GM23248 (cell line): ENCODE results near the gene NUFIP1. TPM values are rescaled to one million over a fixed set of nuclear protein-coding genes. Genes with fewer than 3 reads are reported as not detected.

Experiments
- DNase-seq: peaks from one replicate; pipeline ENCODE4 v3.0.0-alpha.2; 2015
- H2AFZ ChIP-seq: fragments of 200-600 bp; sonication (generic); 2 replicates; pipeline ENCODE4 v1.6.1; 2016; ENCODE audit warnings: antibody characterized with exemption
- H3F3A ChIP-seq: fragments of 200-600 bp; sonication (generic); 2 replicates; pipeline ENCODE4 v1.6.1; 2016; ENCODE audit warnings: mild to moderate bottlenecking, antibody characterized with exemption, mixed run types; ENCODE audit not compliant: insufficient read depth
- H3K27ac ChIP-seq: fragments of 200-600 bp; sonication (generic); 2 replicates; pipeline ENCODE4 v1.5.1; 2016; ENCODE audit warnings: mild to moderate bottlenecking
- H3K27me3 ChIP-seq: fragments of 200-600 bp; sonication (generic); replicated peaks from 2 replicates; pipeline ENCODE4 v1.6.1; 2016; ENCODE audit warnings: mild to moderate bottlenecking; ENCODE audit not compliant: insufficient read depth
- H3K36me3 ChIP-seq: fragments of 200-600 bp; sonication (generic); 2 replicates; pipeline ENCODE4 v1.6.1; 2016; ENCODE audit warnings: low read depth, mild to moderate bottlenecking
- H3K4me1 ChIP-seq: fragments of 200-600 bp; sonication (generic); 2 replicates; pipeline ENCODE4 v1.6.1; 2016; ENCODE audit warnings: mild to moderate bottlenecking; ENCODE audit not compliant: insufficient read depth
- H3K4me2 ChIP-seq: fragments of 200-600 bp; sonication (generic); one replicate; pipeline ENCODE4 v1.6.1; 2016; ENCODE audit warnings: mild to moderate bottlenecking; ENCODE audit not compliant: unreplicated experiment
- H3K4me3 ChIP-seq: fragments of 200-600 bp; sonication (generic); 2 replicates; pipeline ENCODE4 v1.5.1; 2016; ENCODE audit warnings: mild to moderate bottlenecking
- H3K79me2 ChIP-seq: fragments of 200-600 bp; sonication (generic); 2 replicates; pipeline ENCODE4 v1.6.1; 2016; ENCODE audit warnings: mild to moderate bottlenecking; ENCODE audit not compliant: insufficient read depth
- H3K9ac ChIP-seq: fragments of 200-600 bp; sonication (generic); 2 replicates; pipeline ENCODE4 v1.6.1; 2016; ENCODE audit warnings: mild to moderate bottlenecking
- H3K9me2 ChIP-seq: fragments of 200-600 bp; sonication (generic); 2 replicates; pipeline ENCODE4 v1.6.1; 2016; ENCODE audit warnings: mixed run types, mild to moderate bottlenecking, moderate library complexity; ENCODE audit not compliant: insufficient read depth
- H3K9me3 ChIP-seq: fragments of 200-600 bp; sonication (generic); one replicate; pipeline ENCODE4 v1.6.1; 2017; ENCODE audit warnings: low read depth
- H4K20me1 ChIP-seq: fragments of 200-600 bp; sonication (generic); 2 replicates; pipeline ENCODE4 v1.6.0; 2016; ENCODE audit not compliant: insufficient read depth
- EZH2 ChIP-seq: fragments of 200-600 bp; sonication (generic); IDR thresholded peaks from 2 replicates; pipeline ENCODE4 v1.6.1; 2018; ENCODE audit warnings: antibody characterized with exemption, mild to moderate bottlenecking; ENCODE audit not compliant: insufficient read depth, poor library complexity, severe bottlenecking
- EZH2phosphoT487 ChIP-seq: fragments of 200-600 bp; sonication (generic); IDR thresholded peaks from 2 replicates; pipeline ENCODE4 v1.6.1; 2018; ENCODE audit warnings: antibody characterized with exemption, moderate library complexity, mild to moderate bottlenecking, low read depth; ENCODE audit not compliant: insufficient read depth
- WGBS, 2 experiments: methylation state at CpG; one replicate each; pipeline ENCODE4 v1.1.6; 2015 to 2017; ENCODE audit warnings: low lambda C conversion rate in 2 of 2, low coverage in 1 of 2; ENCODE audit errors: missing lambda C conversion rate in 2 of 2; 5-methylcytosine and 5-hydroxymethylcytosine counted together
- in situ Hi-C: fragments of 300-500 bp; cut with MboI; formaldehyde crosslinking; loops from 2 replicates; pipeline ENCODE4 v1.15.0; 2020
- polyA plus RNA-seq: library from polyadenylated mRNA; unstranded; fragments of >200 nt; fragmentation: Nextera tagmentation; extraction: Ambion mirVana; gene quantifications from 2 replicates; pipeline ENCODE4 v1.2.1, GENCODE V29; 2016
- total RNA-seq: library from RNA; depleted of rRNA; stranded (reverse); fragments of >200 nt; shearing (Covaris generic); gene quantifications from 2 replicates; pipeline ENCODE4 v1.2.3, GENCODE V29; 2014

Gene NUFIP1
- total and polyA plus RNA-seq, 2 experiments from 2014 or later, result 1.3 to 5.5 TPM

DNA sequence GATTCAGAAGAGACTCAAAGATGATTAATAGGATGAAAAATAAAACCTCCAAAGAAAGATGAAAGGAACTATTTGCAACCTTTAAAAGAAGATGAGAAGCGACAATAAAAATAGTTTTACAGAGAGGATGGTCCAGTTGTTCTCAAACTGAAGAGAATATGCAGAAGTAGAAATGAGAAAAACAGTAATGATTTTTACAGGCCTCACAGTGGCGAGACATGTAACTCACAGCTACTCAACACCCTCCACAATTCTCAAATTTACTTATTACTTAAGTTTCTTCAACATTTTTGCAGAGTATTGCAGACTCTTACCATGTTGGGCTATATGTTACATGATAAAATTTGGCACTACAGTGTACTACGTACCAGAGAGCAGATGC lies 20.8 kb downstream of the NUFIP1 start:
- H3K9me2 ChIP-seq, result no peaks in the 10 kb centered on the region
- H3K9me3 ChIP-seq, result no peaks in the 10 kb centered on the region
- H3K4me3 ChIP-seq, result no peak overlapping the region
- H3K27me3 ChIP-seq, result no peaks in the 10 kb centered on the region
- TF ChIP-seq EZH2phosphoT487 (no peak), EZH2 (no peak)
- H3K4me1 ChIP-seq, result peaks cover 14% of the 10 kb centered on the region
- H3K79me2 ChIP-seq, result no peaks in the 10 kb centered on the region; the same call in 1 of the 2 replicates
- H3K36me3 ChIP-seq, result peaks cover 9% of the 10 kb centered on the region; the same call in 1 of the 2 replicates
- WGBS, 2 experiments, result 92 to 97% methylated on average over 3 of the region's 3 CpGs
- peaks cover 18% of the 10 kb centered on the region; the same call in 1 of the 2 replicates for H3F3A ChIP-seq
- in situ Hi-C loops, result loop anchor here (25.0 kb wide), 1 partner anchor 1056 kb away; no protein-coding TSS in a partner anchor
- no peak for DNase-seq
- H3K27ac ChIP-seq, result no peak overlapping the region
- no peak overlapping the region for H3K9ac ChIP-seq
- no peak overlapping the region for H2AFZ ChIP-seq
- no peak overlapping the region for H3K4me2 ChIP-seq
- H4K20me1 ChIP-seq, result no peaks in the 10 kb centered on the region

DNA sequence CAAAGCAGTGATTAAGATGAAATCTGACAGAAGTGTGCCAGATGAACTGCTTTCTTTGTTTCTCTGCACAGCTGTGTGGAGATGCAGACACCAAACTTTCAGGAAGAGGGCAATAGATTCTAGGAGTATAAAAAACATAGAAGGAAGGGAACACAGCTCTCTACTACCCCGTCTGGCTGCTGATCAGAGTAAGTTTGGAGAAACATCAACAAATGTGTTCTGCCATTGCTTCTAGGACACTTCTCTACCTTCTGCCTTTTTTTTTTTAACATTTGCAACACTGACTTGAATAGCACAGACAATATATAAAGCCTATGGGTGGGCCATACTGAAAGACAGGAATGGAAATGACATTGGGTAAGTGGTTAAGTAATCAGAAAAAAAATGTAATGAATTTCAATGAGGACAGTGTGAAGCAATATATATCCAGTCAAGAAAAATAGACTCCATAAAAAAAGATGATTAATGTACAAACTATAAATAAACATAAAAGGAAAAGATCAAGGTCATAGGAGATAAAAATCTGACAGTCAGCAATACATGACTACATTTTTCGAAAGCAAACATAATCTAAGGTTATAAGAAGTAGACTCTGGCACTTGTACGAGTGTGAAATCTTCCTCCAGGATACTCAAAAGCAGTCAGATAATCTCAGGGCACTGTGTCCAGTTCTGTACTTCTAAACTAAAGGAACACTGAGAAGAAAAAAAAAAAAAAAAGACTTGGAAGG lies 21.4 kb downstream of the NUFIP1 start:
- no peak overlapping the region for H3K4me3 ChIP-seq
- H3K27me3 ChIP-seq, result no peaks in the 10 kb centered on the region
- no peaks in the 10 kb centered on the region for H3K9me3 ChIP-seq
- no peak overlapping the region for H2AFZ ChIP-seq
- H3K9ac ChIP-seq, result no peak overlapping the region
- TF ChIP-seq EZH2 (no peak), EZH2phosphoT487 (no peak)
- no peaks in the 10 kb centered on the region for H3K9me2 ChIP-seq
- H3F3A ChIP-seq, result peaks cover 18% of the 10 kb centered on the region; the same call in 1 of the 2 replicates
- peaks cover 13% of the 10 kb centered on the region for H3K4me1 ChIP-seq
- no peaks in the 10 kb centered on the region for H4K20me1 ChIP-seq
- 88 to 89% methylated on average over 3 of the region's 3 CpGs for WGBS, 2 experiments
- H3K27ac ChIP-seq, result no peak overlapping the region
- no peak overlapping the region for H3K4me2 ChIP-seq
- in situ Hi-C loops, result loop anchor here (25.0 kb wide), 1 partner anchor 1056 kb away; no protein-coding TSS in a partner anchor
- H3K36me3 ChIP-seq, result peaks cover 15% of the 10 kb centered on the region
- no peaks in the 10 kb centered on the region; the same call in 1 of the 2 replicates for H3K79me2 ChIP-seq
- DNase-seq, result peak; percentile 33

DNA sequence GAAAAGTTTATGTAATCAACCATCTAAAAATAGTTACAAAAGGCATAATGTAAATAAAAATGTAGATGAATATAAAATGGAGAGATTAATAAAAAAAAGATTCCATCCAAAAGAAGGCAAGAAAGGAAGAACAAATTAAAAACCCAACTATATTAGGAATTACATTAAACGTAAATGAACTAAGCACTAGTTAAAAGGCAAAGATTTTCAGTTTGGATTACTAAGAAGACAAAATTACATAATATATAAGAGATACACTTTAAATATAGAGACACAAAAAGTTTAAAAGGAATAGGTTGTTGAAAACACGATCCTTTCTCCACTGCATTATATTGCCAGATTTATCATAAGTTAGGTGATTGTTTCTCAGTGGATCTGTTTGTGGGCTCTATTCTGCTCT lies 27.3 kb downstream of the NUFIP1 start:
- Histone ChIP-seq H3F3A (no peaks in the 10 kb centered on the region), H3K9ac (no peak overlapping the region), H3K9me2 (no peaks in the 10 kb centered on the region), H2AFZ (no peak overlapping the region), H3K27ac (no peak overlapping the region), H3K36me3 (peaks cover 31% of the 10 kb centered on the region), H3K79me2 (no peaks in the 10 kb centered on the region), H3K4me1 (no peaks in the 10 kb centered on the region), H3K27me3 (no peaks in the 10 kb centered on the region), H3K4me2 (no peak overlapping the region), H3K4me3 (no peak overlapping the region), H4K20me1 (no peaks in the 10 kb centered on the region), H3K9me3 (no peaks in the 10 kb centered on the region)
- TF ChIP-seq EZH2phosphoT487, result no peak
- TF ChIP-seq EZH2, result no peak
- WGBS, 2 experiments, result 96% methylated on average over 2 of the region's 2 CpGs
- DNase-seq, result no peak
- in situ Hi-C loops, result loop anchor here (25.0 kb wide), 1 partner anchor 1050 kb away; no protein-coding TSS in a partner anchor

DNA sequence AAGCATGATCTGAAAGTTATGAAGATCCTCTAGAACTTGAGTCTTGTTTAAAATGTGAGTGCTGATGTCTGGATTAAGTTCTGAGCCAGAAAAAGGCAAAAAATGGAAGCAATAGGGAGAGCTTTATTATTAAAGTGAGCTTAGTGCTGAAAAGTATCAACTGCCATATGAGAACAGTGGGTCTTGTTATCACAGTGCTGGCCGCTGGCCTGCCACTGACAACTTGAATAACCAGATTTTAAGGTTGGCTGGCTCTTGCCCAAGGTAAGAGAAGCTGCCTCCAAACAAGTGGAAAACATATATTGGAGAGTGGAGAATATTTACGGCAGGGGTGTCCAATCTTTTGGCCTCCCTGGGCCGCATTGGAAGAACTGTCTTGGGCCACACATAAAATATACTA lies 33.9 kb downstream of the NUFIP1 start:
- 97 to 100% methylated on average over 3 of the region's 3 CpGs for WGBS, 2 experiments
- H3K4me3 ChIP-seq, result no peak overlapping the region
- no peaks in the 10 kb centered on the region for H4K20me1 ChIP-seq
- H3K27ac ChIP-seq, result no peak overlapping the region
- no peaks in the 10 kb centered on the region for H3K79me2 ChIP-seq
- TF ChIP-seq EZH2phosphoT487, result no peak
- TF ChIP-seq EZH2, result no peak
- no peaks in the 10 kb centered on the region for H3K9me3 ChIP-seq
- no peak for DNase-seq
- peaks cover 14% of the 10 kb centered on the region for H3K4me1 ChIP-seq
- in situ Hi-C loops, result loop anchor here (25.0 kb wide), 1 partner anchor 1043 kb away; no protein-coding TSS in a partner anchor
- H3F3A ChIP-seq, result 0 out of 2 replicates have a peak, but pooled peaks cover 3% of the 10 kb centered on the region
- no peaks in the 10 kb centered on the region for H3K27me3 ChIP-seq
- H2AFZ ChIP-seq, result no peak overlapping the region
- no peaks in the 10 kb centered on the region for H3K9me2 ChIP-seq
- H3K9ac ChIP-seq, result no peak overlapping the region
- no peak overlapping the region for H3K4me2 ChIP-seq
- H3K36me3 ChIP-seq, result no peaks in the 10 kb centered on the region; the same call in 1 of the 2 replicates
